Measurements from ENCODE around the gene SLC44A4. TPM values are rescaled to one million over a fixed set of nuclear protein-coding genes. Genes with fewer than 3 reads are reported as not detected.
A peak's percentile ranks its signal among the peaks of the same experiment; 100 is the strongest.
"Not testable (repeated sequence)": the region's sequence is repeated elsewhere in the genome, so short reads cannot be mapped to it uniquely, and the experiment has no call there.

The SLC44A4 gene
- total and polyA plus RNA-seq, 9 donors, result 0.12 to 8.9 (median 0.25) TPM

GRCh38 chr6:31819871-31820299 is 58.9 kb downstream of the SLC44A4 start:
- Histone ChIP-seq H3K9me3 (replicated peaks; ENCODE audit: control insufficient read depth, low read depth, low read length) (no peaks in the 10 kb centered on the region), H3K4me3 (ENCODE audit: low read length) (no peak overlapping the region), H3K36me3 (ENCODE audit: control insufficient read depth, insufficient read depth, low read length) (no peaks in the 10 kb centered on the region), H3K27ac (ENCODE audit: low read length) (no peak overlapping the region), H3K4me1 (ENCODE audit: control insufficient read depth, insufficient read depth, low read length) (peaks cover 31% of the 10 kb centered on the region), H3K27me3 (ENCODE audit: control insufficient read depth, insufficient read depth, low read length) (no peaks in the 10 kb centered on the region)
- DNase-seq, result no peak

GRCh38 chr6:31817929-31818511 is 60.8 kb downstream of the SLC44A4 start:
- Histone ChIP-seq H3K27ac (ENCODE audit: low read length) (peak overlapping the region; percentile 77), H3K4me1 (ENCODE audit: control insufficient read depth, insufficient read depth, low read length) (peaks cover 44% of the 10 kb centered on the region), H3K4me3 (ENCODE audit: low read length) (peak overlapping the region; percentile 38)
- WGBS (ENCODE audit: insufficient coverage), result no CpG with 5 or more reads among the region's 8 CpGs
- not testable (repeated sequence) for H3K36me3 ChIP-seq (ENCODE audit: control insufficient read depth, insufficient read depth, low read length); DNase-seq; H3K9me3 ChIP-seq (replicated peaks; ENCODE audit: control insufficient read depth, low read depth, low read length); H3K27me3 ChIP-seq (ENCODE audit: control insufficient read depth, insufficient read depth, low read length)

GRCh38 chr6:31817133-31817928 is 61.5 kb downstream of the SLC44A4 start:
- peak overlapping the region; percentile 77 for H3K27ac ChIP-seq (ENCODE audit: low read length)
- H3K36me3 ChIP-seq (ENCODE audit: control insufficient read depth, insufficient read depth, low read length); H3K27me3 ChIP-seq (ENCODE audit: control insufficient read depth, insufficient read depth, low read length); H3K9me3 ChIP-seq (replicated peaks; ENCODE audit: control insufficient read depth, low read depth, low read length): not testable (repeated sequence)
- peaks cover 40% of the 10 kb centered on the region for H3K4me1 ChIP-seq (ENCODE audit: control insufficient read depth, insufficient read depth, low read length)
- H3K4me3 ChIP-seq (ENCODE audit: low read length), result peak overlapping the region; percentile 38
- DNase-seq, result peak; percentile 55
- WGBS (ENCODE audit: insufficient coverage), result 87% methylated on average over 3 of the region's 37 CpGs

- Histone ChIP-seq H3K9me3 (replicated peaks; ENCODE audit: control insufficient read depth, low read depth, low read length) (no peaks in the 10 kb centered on the region), H3K36me3 (ENCODE audit: control insufficient read depth, insufficient read depth, low read length) (no peaks in the 10 kb centered on the region), H3K4me3 (ENCODE audit: low read length) (peak within 1 kb of the TSS; percentile 60), H3K27me3 (ENCODE audit: control insufficient read depth, insufficient read depth, low read length) (no peaks in the 10 kb centered on the region), H3K27ac (ENCODE audit: low read length) (peak within 1 kb of the TSS; percentile 100), H3K4me1 (ENCODE audit: control insufficient read depth, insufficient read depth, low read length) (peaks cover 28% of the 10 kb centered on the region)
- WGBS (ENCODE audit: insufficient coverage), result 0% methylated on average over 47 of the region's 56 CpGs
- peak; percentile 99 for DNase-seq
Measured at GRCh38 chr6:31815025-31815838, 63.6 kb downstream of the SLC44A4 start, which contains the start of the genes HSPA1A and HSPA1L. Gene HSPA1A, plus strand, starts transcription at chr6:31815543. Its CDS starts 214 bp downstream, at chr6:31815757. Gene HSPA1L, minus strand, starts transcription at chr6:31815283. Its CDS starts 3,311 bp downstream, at chr6:31811972.

GRCh38 chr6:31814677-31815024 is 64.1 kb downstream of the SLC44A4 start:
- Histone ChIP-seq H3K36me3 (ENCODE audit: control insufficient read depth, insufficient read depth, low read length) (no peaks in the 10 kb centered on the region), H3K4me1 (ENCODE audit: control insufficient read depth, insufficient read depth, low read length) (peaks cover 28% of the 10 kb centered on the region), H3K27me3 (ENCODE audit: control insufficient read depth, insufficient read depth, low read length) (no peaks in the 10 kb centered on the region), H3K4me3 (ENCODE audit: low read length) (peak overlapping the region; percentile 60), H3K27ac (ENCODE audit: low read length) (peak overlapping the region; percentile 100), H3K9me3 (replicated peaks; ENCODE audit: control insufficient read depth, low read depth, low read length) (no peaks in the 10 kb centered on the region)
- 0% methylated on average over 11 of the region's 13 CpGs for WGBS (ENCODE audit: insufficient coverage)
- DNase-seq, result peak; percentile 100

GRCh38 chr6:31813465-31813849 is 65.3 kb downstream of the SLC44A4 start:
- Histone ChIP-seq H3K27ac (ENCODE audit: low read length) (peak overlapping the region; percentile 100), H3K36me3 (ENCODE audit: control insufficient read depth, insufficient read depth, low read length) (no peaks in the 10 kb centered on the region), H3K27me3 (ENCODE audit: control insufficient read depth, insufficient read depth, low read length) (no peaks in the 10 kb centered on the region), H3K4me1 (ENCODE audit: control insufficient read depth, insufficient read depth, low read length) (peaks cover 22% of the 10 kb centered on the region), H3K9me3 (replicated peaks; ENCODE audit: control insufficient read depth, low read depth, low read length) (no peaks in the 10 kb centered on the region), H3K4me3 (ENCODE audit: low read length) (no peak overlapping the region)
- no peak for DNase-seq
- WGBS (ENCODE audit: insufficient coverage), result no CpG with 5 or more reads among the region's 7 CpGs

Other genes starting within 250 kb of the SLC44A4 start
Only the 30 nearest of the 35 such genes appear.
- gene GPANK1, start 214.0 kb downstream of the SLC44A4 start, total RNA-seq, result 9.8 TPM
- 10 to 100 TPM; 13.8 to 19.0 (median 15.7) TPM for gene GPANK1, start 214.0 kb downstream of the SLC44A4 start, polyA plus RNA-seq (ENCODE audit: insufficient read depth in 1 of 8, insufficient read length in 8 of 8, low replicate concordance in 1 of 8)
- 107 TPM for gene CSNK2B, start 212.9 kb downstream of the SLC44A4 start, total RNA-seq
- 100 to 1,000 TPM; 127 to 175 (median 140) TPM for gene CSNK2B, start 212.9 kb downstream of the SLC44A4 start, polyA plus RNA-seq (ENCODE audit: insufficient read depth in 1 of 8, insufficient read length in 8 of 8, low replicate concordance in 1 of 8)
- 4.9 TPM for gene LY6G5B, start 209.0 kb downstream of the SLC44A4 start, total RNA-seq
- 10 to 100 TPM in 5 of 8 donors, 1 to 10 TPM in 3; 5.8 to 16.7 (median 12.8) TPM for gene LY6G5B, start 209.0 kb downstream of the SLC44A4 start, polyA plus RNA-seq (ENCODE audit: insufficient read depth in 1 of 8, insufficient read length in 8 of 8, low replicate concordance in 1 of 8)
- gene LY6G5C, start 197.9 kb downstream of the SLC44A4 start, total RNA-seq, result 0.80 TPM
- 1 to 10 TPM in 7 of 8 donors, under 1 TPM in 1; 0.70 to 3.9 (median 2.2) TPM for gene LY6G5C, start 197.9 kb downstream of the SLC44A4 start, polyA plus RNA-seq (ENCODE audit: insufficient read depth in 1 of 8, insufficient read length in 8 of 8, low replicate concordance in 1 of 8)
- gene ABHD16A, start 175.7 kb downstream of the SLC44A4 start, total RNA-seq, result 50.8 TPM
- 10 to 100 TPM; 42.0 to 55.8 (median 44.9) TPM for gene ABHD16A, start 175.7 kb downstream of the SLC44A4 start, polyA plus RNA-seq (ENCODE audit: insufficient read depth in 1 of 8, insufficient read length in 8 of 8, low replicate concordance in 1 of 8)
- gene LY6G6F, start 172.1 kb downstream of the SLC44A4 start, total RNA-seq, result not detected
- gene LY6G6F, start 172.1 kb downstream of the SLC44A4 start, polyA plus RNA-seq (ENCODE audit: insufficient read depth in 1 of 8, insufficient read length in 8 of 8, low replicate concordance in 1 of 8), result not detected
- gene LY6G6D, start 163.6 kb downstream of the SLC44A4 start, total RNA-seq, result 0.58 TPM
- gene LY6G6D, start 163.6 kb downstream of the SLC44A4 start, polyA plus RNA-seq (ENCODE audit: insufficient read depth in 1 of 8, insufficient read length in 8 of 8, low replicate concordance in 1 of 8), result 1 to 10 TPM in 1 of 8 donors, under 1 TPM in 4, not detected in 3; 0.31 to 1.7 (median 0.75) TPM
- 0.09 TPM for gene LY6G6C, start 157.3 kb downstream of the SLC44A4 start, total RNA-seq
- gene LY6G6C, start 157.3 kb downstream of the SLC44A4 start, polyA plus RNA-seq (ENCODE audit: insufficient read depth in 1 of 8, insufficient read length in 8 of 8, low replicate concordance in 1 of 8), result 1 to 10 TPM in 1 of 8 donors, under 1 TPM in 6, not detected in 1; 0.15 to 1.2 (median 0.37) TPM
- 0.09 TPM for gene MPIG6B, start 155.6 kb downstream of the SLC44A4 start, total RNA-seq
- gene MPIG6B, start 155.6 kb downstream of the SLC44A4 start, polyA plus RNA-seq (ENCODE audit: insufficient read depth in 1 of 8, insufficient read length in 8 of 8, low replicate concordance in 1 of 8), result 1 to 10 TPM in 1 of 8 donors, under 1 TPM in 7; 0.44 to 1.2 (median 0.74) TPM
- 101 TPM for gene DDAH2, start 149.7 kb downstream of the SLC44A4 start, total RNA-seq
- gene DDAH2, start 149.7 kb downstream of the SLC44A4 start, polyA plus RNA-seq (ENCODE audit: insufficient read depth in 1 of 8, insufficient read length in 8 of 8, low replicate concordance in 1 of 8), result 100 to 1,000 TPM; 111 to 147 (median 135) TPM
- gene CLIC1, start 142.5 kb downstream of the SLC44A4 start, total RNA-seq, result 219 TPM
- 100 to 1,000 TPM; 117 to 177 (median 152) TPM for gene CLIC1, start 142.5 kb downstream of the SLC44A4 start, polyA plus RNA-seq (ENCODE audit: insufficient read depth in 1 of 8, insufficient read length in 8 of 8, low replicate concordance in 1 of 8)
- gene MSH5, start 139.0 kb downstream of the SLC44A4 start, total RNA-seq, result 9.1 TPM
- gene MSH5, start 139.0 kb downstream of the SLC44A4 start, polyA plus RNA-seq (ENCODE audit: insufficient read depth in 1 of 8, insufficient read length in 8 of 8, low replicate concordance in 1 of 8), result 10 to 100 TPM in 6 of 8 donors, 1 to 10 TPM in 2; 5.3 to 20.8 (median 11.5) TPM
- gene SAPCD1, start 116.3 kb downstream of the SLC44A4 start, total RNA-seq, result 2.7 TPM
- 1 to 10 TPM; 1.4 to 6.3 (median 2.9) TPM for gene SAPCD1, start 116.3 kb downstream of the SLC44A4 start, polyA plus RNA-seq (ENCODE audit: insufficient read depth in 1 of 8, insufficient read length in 8 of 8, low replicate concordance in 1 of 8)
- gene VWA7, start 101.7 kb downstream of the SLC44A4 start, total RNA-seq, result 1.2 TPM
- gene VWA7, start 101.7 kb downstream of the SLC44A4 start, polyA plus RNA-seq (ENCODE audit: insufficient read depth in 1 of 8, insufficient read length in 8 of 8, low replicate concordance in 1 of 8), result 1 to 10 TPM in 7 of 8 donors, under 1 TPM in 1; 0.71 to 2.1 (median 1.6) TPM
- gene VARS1, start 83.2 kb downstream of the SLC44A4 start, total RNA-seq, result 21.9 TPM
- 10 to 100 TPM; 35.1 to 63.0 (median 51.2) TPM for gene VARS1, start 83.2 kb downstream of the SLC44A4 start, polyA plus RNA-seq (ENCODE audit: insufficient read depth in 1 of 8, insufficient read length in 8 of 8, low replicate concordance in 1 of 8)
- 42.0 TPM for gene LSM2, start 72.0 kb downstream of the SLC44A4 start, total RNA-seq
- 10 to 100 TPM; 41.3 to 64.3 (median 56.8) TPM for gene LSM2, start 72.0 kb downstream of the SLC44A4 start, polyA plus RNA-seq (ENCODE audit: insufficient read depth in 1 of 8, insufficient read length in 8 of 8, low replicate concordance in 1 of 8)
- 2.3 TPM for gene HSPA1L, start 63.7 kb downstream of the SLC44A4 start, total RNA-seq
- gene HSPA1L, start 63.7 kb downstream of the SLC44A4 start, polyA plus RNA-seq (ENCODE audit: insufficient read depth in 1 of 8, insufficient read length in 8 of 8, low replicate concordance in 1 of 8), result 1 to 10 TPM; 2.9 to 4.1 (median 3.6) TPM
- gene HSPA1A, start 63.5 kb downstream of the SLC44A4 start, total RNA-seq, result 76.7 TPM
- gene HSPA1A, start 63.5 kb downstream of the SLC44A4 start, polyA plus RNA-seq (ENCODE audit: insufficient read depth in 1 of 8, insufficient read length in 8 of 8, low replicate concordance in 1 of 8), result 10 to 100 TPM; 57.3 to 94.7 (median 82.0) TPM
- gene HSPA1B, start 51.3 kb downstream of the SLC44A4 start, total RNA-seq, result 56.2 TPM
- gene HSPA1B, start 51.3 kb downstream of the SLC44A4 start, polyA plus RNA-seq (ENCODE audit: insufficient read depth in 1 of 8, insufficient read length in 8 of 8, low replicate concordance in 1 of 8), result 100 to 1,000 TPM in 1 of 8 donors, 10 to 100 TPM in 7; 42.7 to 101 (median 63.5) TPM
- 27.1 TPM for gene NEU1, start 16.2 kb downstream of the SLC44A4 start, total RNA-seq
- 10 to 100 TPM; 14.5 to 24.5 (median 18.1) TPM for gene NEU1, start 16.2 kb downstream of the SLC44A4 start, polyA plus RNA-seq (ENCODE audit: insufficient read depth in 1 of 8, insufficient read length in 8 of 8, low replicate concordance in 1 of 8)
- 28.3 TPM for gene EHMT2, start 18.7 kb upstream of the SLC44A4 start, total RNA-seq
- 10 to 100 TPM; 30.7 to 43.8 (median 33.8) TPM for gene EHMT2, start 18.7 kb upstream of the SLC44A4 start, polyA plus RNA-seq (ENCODE audit: insufficient read depth in 1 of 8, insufficient read length in 8 of 8, low replicate concordance in 1 of 8)
- 2.7 TPM for gene ZBTB12, start 23.1 kb upstream of the SLC44A4 start, total RNA-seq
- gene ZBTB12, start 23.1 kb upstream of the SLC44A4 start, polyA plus RNA-seq (ENCODE audit: insufficient read depth in 1 of 8, insufficient read length in 8 of 8, low replicate concordance in 1 of 8), result 10 to 100 TPM in 7 of 8 donors, 1 to 10 TPM in 1; 9.2 to 15.3 (median 14.0) TPM
- 3.7 TPM for gene C2, start 48.7 kb upstream of the SLC44A4 start, total RNA-seq
- gene C2, start 48.7 kb upstream of the SLC44A4 start, polyA plus RNA-seq (ENCODE audit: insufficient read depth in 1 of 8, insufficient read length in 8 of 8, low replicate concordance in 1 of 8), result 1 to 10 TPM; 3.3 to 9.5 (median 5.0) TPM
- gene CFB, start 67.1 kb upstream of the SLC44A4 start, total RNA-seq, result 1.6 TPM
- gene CFB, start 67.1 kb upstream of the SLC44A4 start, polyA plus RNA-seq (ENCODE audit: insufficient read depth in 1 of 8, insufficient read length in 8 of 8, low replicate concordance in 1 of 8), result 1 to 10 TPM; 1.0 to 4.8 (median 2.0) TPM
- gene NELFE, start 80.0 kb upstream of the SLC44A4 start, total RNA-seq, result 48.9 TPM
- gene NELFE, start 80.0 kb upstream of the SLC44A4 start, polyA plus RNA-seq (ENCODE audit: insufficient read depth in 1 of 8, insufficient read length in 8 of 8, low replicate concordance in 1 of 8), result 10 to 100 TPM; 64.7 to 72.6 (median 69.2) TPM
- gene SKIC2, start 80.2 kb upstream of the SLC44A4 start, total RNA-seq, result 21.8 TPM
- 10 to 100 TPM; 27.0 to 34.1 (median 30.8) TPM for gene SKIC2, start 80.2 kb upstream of the SLC44A4 start, polyA plus RNA-seq (ENCODE audit: insufficient read depth in 1 of 8, insufficient read length in 8 of 8, low replicate concordance in 1 of 8)
- gene DXO, start 93.1 kb upstream of the SLC44A4 start, total RNA-seq, result 10.7 TPM
- 10 to 100 TPM; 16.0 to 22.2 (median 17.4) TPM for gene DXO, start 93.1 kb upstream of the SLC44A4 start, polyA plus RNA-seq (ENCODE audit: insufficient read depth in 1 of 8, insufficient read length in 8 of 8, low replicate concordance in 1 of 8)
- gene C4A, start 103.1 kb upstream of the SLC44A4 start, total RNA-seq, result 13.0 TPM
- 10 to 100 TPM in 6 of 8 donors, 1 to 10 TPM in 2; 6.6 to 20.4 (median 15.8) TPM for gene C4A, start 103.1 kb upstream of the SLC44A4 start, polyA plus RNA-seq (ENCODE audit: insufficient read depth in 1 of 8, insufficient read length in 8 of 8, low replicate concordance in 1 of 8)
- 15.6 TPM for gene C4B, start 135.8 kb upstream of the SLC44A4 start, total RNA-seq
- 10 to 100 TPM in 7 of 8 donors, 1 to 10 TPM in 1; 9.5 to 32.1 (median 24.1) TPM for gene C4B, start 135.8 kb upstream of the SLC44A4 start, polyA plus RNA-seq (ENCODE audit: insufficient read depth in 1 of 8, insufficient read length in 8 of 8, low replicate concordance in 1 of 8)
- gene CYP21A2, start 159.4 kb upstream of the SLC44A4 start, total RNA-seq, result 0.04 TPM
- 1 to 10 TPM in 3 of 8 donors, under 1 TPM in 5; 0.20 to 1.9 (median 0.62) TPM for gene CYP21A2, start 159.4 kb upstream of the SLC44A4 start, polyA plus RNA-seq (ENCODE audit: insufficient read depth in 1 of 8, insufficient read length in 8 of 8, low replicate concordance in 1 of 8)

Measured in muscle of leg (tissue), 11 donors.